ENCODE measurements around the gene ABLIM2. TPM values are rescaled to one million over a fixed set of nuclear protein-coding genes. Genes with fewer than 3 reads are reported as not detected.

The ABLIM2 gene
- total RNA-seq, 2 experiments from 2014 or later, result 0.76 TPM; not detected in 1

DNA sequence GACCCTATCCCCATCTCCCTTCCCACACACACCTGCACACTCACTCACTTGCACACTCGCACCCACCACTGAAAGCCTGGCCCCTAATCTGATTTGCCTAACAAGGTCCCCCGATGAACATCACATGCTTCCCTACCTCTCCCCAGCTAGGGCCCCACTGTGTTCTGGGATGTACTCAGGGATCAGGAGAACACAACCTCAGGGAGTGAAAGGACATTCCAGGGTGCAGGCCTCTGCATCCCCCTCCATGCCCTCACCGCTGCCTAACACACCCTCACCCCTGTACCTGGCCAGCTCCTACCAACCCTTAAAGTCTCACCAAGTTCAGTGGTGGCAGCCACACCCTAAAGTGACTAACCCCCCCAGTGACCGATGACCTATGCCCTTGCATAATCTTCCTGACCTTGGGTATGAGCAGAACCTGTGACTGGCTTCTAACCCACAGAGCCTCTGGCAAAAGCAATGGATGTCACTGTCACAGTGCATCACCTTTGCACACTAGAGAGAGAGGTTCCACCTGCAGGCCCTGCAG is 216.6 kb downstream of the ABLIM2 start:
- Histone ChIP-seq H3K9me2 (ENCODE audit: insufficient read depth, low read length) (no peaks in the 10 kb centered on the region), H3K4me1 (ENCODE audit: insufficient read depth, low read length, poor library complexity, severe bottlenecking) (no peaks in the 10 kb centered on the region), H3K36me3 (ENCODE audit: insufficient read depth, low read length) (no peaks in the 10 kb centered on the region), H3K9me3 (ENCODE audit: low read length) (no peaks in the 10 kb centered on the region), H4K20me1 (ENCODE audit: insufficient read depth, low read length) (no peaks in the 10 kb centered on the region), H3K4me2 (ENCODE audit: low read length) (no peak overlapping the region), H3K27ac (ENCODE audit: low read depth, low read length, poor library complexity, severe bottlenecking) (no peak overlapping the region), H3K79me2 (ENCODE audit: insufficient read depth, low read depth, low read length) (no peaks in the 10 kb centered on the region), H2AFZ (ENCODE audit: low read length) (no peak overlapping the region), H3K4me3 (ENCODE audit: low read depth, low read length, poor library complexity, severe bottlenecking) (no peak overlapping the region)
- TF ChIP-seq EZH2phosphoT487 (IDR thresholded peaks at IDR 0.05; ENCODE audit: borderline replicate concordance, low read depth, low read length), result no peak
- TF ChIP-seq, protein P1, sequence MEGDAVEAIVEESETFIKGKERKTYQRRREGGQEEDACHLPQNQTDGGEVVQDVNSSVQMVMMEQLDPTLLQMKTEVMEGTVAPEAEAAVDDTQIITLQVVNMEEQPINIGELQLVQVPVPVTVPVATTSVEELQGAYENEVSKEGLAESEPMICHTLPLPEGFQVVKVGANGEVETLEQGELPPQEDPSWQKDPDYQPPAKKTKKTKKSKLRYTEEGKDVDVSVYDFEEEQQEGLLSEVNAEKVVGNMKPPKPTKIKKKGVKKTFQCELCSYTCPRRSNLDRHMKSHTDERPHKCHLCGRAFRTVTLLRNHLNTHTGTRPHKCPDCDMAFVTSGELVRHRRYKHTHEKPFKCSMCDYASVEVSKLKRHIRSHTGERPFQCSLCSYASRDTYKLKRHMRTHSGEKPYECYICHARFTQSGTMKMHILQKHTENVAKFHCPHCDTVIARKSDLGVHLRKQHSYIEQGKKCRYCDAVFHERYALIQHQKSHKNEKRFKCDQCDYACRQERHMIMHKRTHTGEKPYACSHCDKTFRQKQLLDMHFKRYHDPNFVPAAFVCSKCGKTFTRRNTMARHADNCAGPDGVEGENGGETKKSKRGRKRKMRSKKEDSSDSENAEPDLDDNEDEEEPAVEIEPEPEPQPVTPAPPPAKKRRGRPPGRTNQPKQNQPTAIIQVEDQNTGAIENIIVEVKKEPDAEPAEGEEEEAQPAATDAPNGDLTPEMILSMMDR (conservative IDR thresholded peaks at IDR 0.05; ENCODE audit: low read length), result no peak
- POLR2A ChIA-PET, result no interaction called here
- BruUV-seq (replicated peaks), result no TSS peak
- CTCF ChIA-PET (ENCODE audit: unreplicated experiment), result no interaction called here
- DNase-seq (ENCODE audit: low spot score), result no peak
- intact Hi-C loops (cut with micrococcal nuclease; ENCODE audit: unreplicated experiment), result no loop called here

DNA sequence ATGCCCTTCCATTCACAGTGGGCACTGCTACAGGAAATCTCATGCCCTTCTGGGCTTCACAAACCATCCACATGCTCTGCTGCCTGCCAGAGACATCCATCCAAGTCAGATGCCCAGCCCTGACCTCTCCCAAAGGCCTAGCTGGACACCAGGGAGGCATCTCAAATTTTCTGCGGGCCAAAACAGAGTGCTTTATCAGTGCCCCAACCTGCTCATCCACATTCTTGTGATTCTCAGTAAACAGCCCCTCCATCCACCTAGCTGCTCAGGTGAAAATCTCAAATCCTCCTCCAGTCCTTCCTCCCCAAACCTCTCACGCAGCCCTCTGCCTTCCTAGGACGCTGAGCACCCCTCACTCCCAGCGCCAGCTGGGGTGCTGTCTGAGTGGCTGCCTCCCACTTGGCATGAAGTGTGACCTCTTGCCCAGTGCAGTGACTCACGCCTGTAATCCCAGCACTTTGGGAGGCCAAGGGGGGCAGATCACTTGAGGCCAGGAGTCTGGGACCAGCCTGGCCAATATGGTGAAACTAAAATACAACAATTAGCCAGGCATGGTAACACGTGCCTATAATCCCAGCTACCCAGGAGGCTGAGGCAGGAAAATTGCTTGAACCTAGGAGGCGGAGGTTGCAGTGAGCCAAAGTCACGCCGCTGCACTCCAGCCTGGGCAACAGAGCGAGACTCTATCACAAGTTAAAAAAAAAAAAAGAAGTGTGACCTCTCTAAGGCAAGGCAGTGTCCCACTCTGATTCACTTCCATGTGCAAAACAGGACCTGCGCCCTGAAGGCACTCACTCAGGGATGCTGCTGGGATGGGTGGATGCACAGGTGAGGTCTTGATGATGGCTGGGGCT is 217.3 kb downstream of the ABLIM2 start:
- H3K4me2 ChIP-seq (ENCODE audit: low read length), result no peak overlapping the region

More for the DNA sequence above, 217.3 kb downstream of the ABLIM2 start:
- no peaks in the 10 kb centered on the region for H4K20me1 ChIP-seq (ENCODE audit: insufficient read depth, low read length)
- H3K9me2 ChIP-seq (ENCODE audit: insufficient read depth, low read length), result no peaks in the 10 kb centered on the region
- ChIA-PET POLR2A (no interaction called here), CTCF (ENCODE audit: unreplicated experiment) (no interaction called here)
- H3K27ac ChIP-seq (ENCODE audit: low read depth, low read length, poor library complexity, severe bottlenecking), result no peak overlapping the region
- BruUV-seq (replicated peaks), result no TSS peak
- intact Hi-C loops (cut with micrococcal nuclease; ENCODE audit: unreplicated experiment), result no loop called here
- no peaks in the 10 kb centered on the region for H3K4me1 ChIP-seq (ENCODE audit: insufficient read depth, low read length, poor library complexity, severe bottlenecking)
- no peaks in the 10 kb centered on the region for H3K79me2 ChIP-seq (ENCODE audit: insufficient read depth, low read depth, low read length)
- no peak for TF ChIP-seq EZH2phosphoT487 (IDR thresholded peaks at IDR 0.05; ENCODE audit: borderline replicate concordance, low read depth, low read length)
- TF ChIP-seq, protein P1 (conservative IDR thresholded peaks at IDR 0.05; ENCODE audit: low read length), result no peak
- no peak overlapping the region for H2AFZ ChIP-seq (ENCODE audit: low read length)
- no peaks in the 10 kb centered on the region for H3K9me3 ChIP-seq (ENCODE audit: low read length)
- no peaks in the 10 kb centered on the region for H3K36me3 ChIP-seq (ENCODE audit: insufficient read depth, low read length)
- no peak overlapping the region for H3K4me3 ChIP-seq (ENCODE audit: low read depth, low read length, poor library complexity, severe bottlenecking)
- no peak for DNase-seq (ENCODE audit: low spot score)
